ENCODE results near the gene GRIP2.

DNA sequence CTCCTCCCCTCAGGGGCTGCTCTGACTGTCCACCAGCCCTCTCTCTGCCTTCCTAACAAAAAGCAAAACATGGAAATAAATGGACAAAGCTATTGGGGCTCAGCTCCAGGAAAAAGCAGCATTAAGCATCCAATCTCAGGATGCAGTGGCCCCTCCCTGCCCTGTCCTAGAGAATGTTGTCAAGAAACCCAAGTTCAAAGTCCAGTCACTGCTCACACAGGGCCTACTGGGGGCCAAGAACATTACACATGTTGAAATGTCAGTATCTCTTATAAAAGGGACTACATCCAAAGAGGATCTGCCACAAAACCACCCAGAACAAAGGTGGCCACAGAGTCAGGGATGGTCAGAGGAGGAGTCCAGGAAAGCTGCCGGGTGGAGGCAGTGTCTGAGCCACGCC, 7.6 kb upstream of the GRIP2 start:
- TF ChIP-seq, protein P1, sequence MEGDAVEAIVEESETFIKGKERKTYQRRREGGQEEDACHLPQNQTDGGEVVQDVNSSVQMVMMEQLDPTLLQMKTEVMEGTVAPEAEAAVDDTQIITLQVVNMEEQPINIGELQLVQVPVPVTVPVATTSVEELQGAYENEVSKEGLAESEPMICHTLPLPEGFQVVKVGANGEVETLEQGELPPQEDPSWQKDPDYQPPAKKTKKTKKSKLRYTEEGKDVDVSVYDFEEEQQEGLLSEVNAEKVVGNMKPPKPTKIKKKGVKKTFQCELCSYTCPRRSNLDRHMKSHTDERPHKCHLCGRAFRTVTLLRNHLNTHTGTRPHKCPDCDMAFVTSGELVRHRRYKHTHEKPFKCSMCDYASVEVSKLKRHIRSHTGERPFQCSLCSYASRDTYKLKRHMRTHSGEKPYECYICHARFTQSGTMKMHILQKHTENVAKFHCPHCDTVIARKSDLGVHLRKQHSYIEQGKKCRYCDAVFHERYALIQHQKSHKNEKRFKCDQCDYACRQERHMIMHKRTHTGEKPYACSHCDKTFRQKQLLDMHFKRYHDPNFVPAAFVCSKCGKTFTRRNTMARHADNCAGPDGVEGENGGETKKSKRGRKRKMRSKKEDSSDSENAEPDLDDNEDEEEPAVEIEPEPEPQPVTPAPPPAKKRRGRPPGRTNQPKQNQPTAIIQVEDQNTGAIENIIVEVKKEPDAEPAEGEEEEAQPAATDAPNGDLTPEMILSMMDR (conservative IDR thresholded peaks at IDR 0.05; ENCODE audit: low read depth, low read length) = no peak
- TF ChIP-seq EZH2 (IDR thresholded peaks at IDR 0.05; ENCODE audit: borderline replicate concordance, low read depth, low read length, poor library complexity, severe bottlenecking) = no peak
